H1 (cell line): ENCODE measurements around the gene SLC66A1. TPM values are rescaled to one million over a fixed set of nuclear protein-coding genes. Genes with fewer than 3 reads are reported as not detected.

ENCODE experiments used
- CTCF ChIA-PET: fragments of 300-600 bp; sonication (Branson Sonifier 250); formaldehyde crosslinking; loops from one replicate; lab custom pipeline; 2021; ENCODE audit not compliant: partially characterized antibody; lab: Charles Lee
- POLR2A ChIA-PET: fragments of 300-600 bp; sonication (Branson Sonifier 250); formaldehyde crosslinking; loops from one replicate; lab custom pipeline; 2021; ENCODE audit warnings: inconsistent platforms; ENCODE audit not compliant: partially characterized antibody; lab: Charles Lee
- DNase-seq, 2 experiments: peaks; one replicate each; pipeline versions ENCODE4 v3.0.0 to v3.0.0-alpha.2; 2010 to 2022; ENCODE audit warnings: low spot score in 2 of 2, low read depth in 1 of 2, mixed read lengths in 1 of 2
- FAIRE-seq: peaks from 2 replicates; lab custom pipeline; 2011; peaks lifted over from hg19 to GRCh38; lab: Jason Lieb, UNC
- H2AFZ ChIP-seq: 2 replicates; pipeline ENCODE4 v1.8.1; 2012; ENCODE audit warnings: low read length, inconsistent platforms
- H2AK5ac ChIP-seq: 2 replicates; pipeline ENCODE4 v1.6.1; 2013; ENCODE audit warnings: low read depth, low read length
- H2BK120ac ChIP-seq: replicated peaks from 2 replicates; pipeline ENCODE3; 2013; ENCODE audit warnings: low read depth, low read length, inconsistent platforms
- H2BK12ac ChIP-seq: 2 replicates; pipeline ENCODE4 v1.6.1; 2013; ENCODE audit warnings: low read depth, low read length
- H2BK15ac ChIP-seq: 2 replicates; pipeline ENCODE4 v1.6.1; 2013; ENCODE audit warnings: low read length
- H2BK20ac ChIP-seq: 2 replicates; pipeline ENCODE4 v1.6.1; 2013; ENCODE audit warnings: low read length
- H2BK5ac ChIP-seq: 2 replicates; pipeline ENCODE4 v1.6.1; 2013; ENCODE audit warnings: low read depth, low read length
- H3K14ac ChIP-seq: 2 replicates; pipeline ENCODE4 v1.6.1; 2013; ENCODE audit warnings: inconsistent platforms; ENCODE audit not compliant: insufficient read length
- H3K18ac ChIP-seq: 2 replicates; pipeline ENCODE4 v1.6.1; 2013; ENCODE audit warnings: low read length; ENCODE audit errors: extremely low read depth
- H3K23ac ChIP-seq: 2 replicates; pipeline ENCODE4 v1.6.1; 2013; ENCODE audit warnings: inconsistent platforms; ENCODE audit not compliant: insufficient read length
- H3K23me2 ChIP-seq: 2 replicates; pipeline ENCODE4 v1.6.1; 2013; ENCODE audit warnings: low read depth, low read length
- H3K27ac ChIP-seq: 2 replicates; pipeline ENCODE4 v1.6.1; 2011; ENCODE audit warnings: low read depth, low read length, inconsistent platforms
- H3K27me3 ChIP-seq, 4 experiments: replicated peaks in 1 of 4; 1 replicate in 1 of 4; 2 replicates in 3 of 4; pipeline versions ENCODE4 v1.6.1 to v1.8.1; 2011 to 2013; ENCODE audit warnings: low read length in 3 of 4, mild to moderate bottlenecking in 3 of 4, inconsistent platforms in 2 of 4, mixed read lengths in 2 of 4, moderate library complexity in 1 of 4; ENCODE audit not compliant: control insufficient read depth in 3 of 4, insufficient read depth in 3 of 4; ENCODE audit errors: extremely low read depth in 1 of 4
- H3K36me3 ChIP-seq, 4 experiments: 2 replicates each; pipeline versions ENCODE4 v1.6.1 to v1.8.1; 2011 to 2013; ENCODE audit warnings: mild to moderate bottlenecking in 4 of 4, low read length in 3 of 4, moderate library complexity in 2 of 4, control low read depth in 1 of 4, inconsistent platforms in 1 of 4; ENCODE audit not compliant: insufficient read depth in 4 of 4, control insufficient read depth in 2 of 4
- H3K4ac ChIP-seq: replicated peaks from 2 replicates; pipeline ENCODE3; 2013; ENCODE audit warnings: low read length, low read depth, mixed read lengths, inconsistent platforms; ENCODE audit not compliant: insufficient read length
- H3K4me1 ChIP-seq, 4 experiments: replicated peaks in 1 of 4; 1 replicate in 1 of 4; 2 replicates in 3 of 4; pipeline versions ENCODE4 v1.6.1 to v1.8.1; 2011 to 2013; ENCODE audit warnings: low read length in 3 of 4, inconsistent platforms in 2 of 4, mixed read lengths in 1 of 4; ENCODE audit not compliant: insufficient read depth in 4 of 4, control insufficient read depth in 3 of 4
- H3K4me2 ChIP-seq, 2 experiments: 2 replicates each; pipeline versions ENCODE4 v1.6.1 to v1.8.1; 2011 to 2013; ENCODE audit warnings: low read depth in 2 of 2, low read length in 2 of 2, control low read depth in 1 of 2, inconsistent platforms in 1 of 2, mild to moderate bottlenecking in 1 of 2; ENCODE audit not compliant: insufficient read depth in 1 of 2
- H3K4me3 ChIP-seq, 4 experiments: fragments of 200-600, 300-600 bp in 1 of 4; sonication (generic), shearing (Covaris generic), sonication (Bioruptor Twin) in 1 of 4; 2 replicates each; pipeline versions ENCODE4 v1.5.1 to v1.8.1; 2011 to 2016; ENCODE audit warnings: low read length in 4 of 4, low read depth in 3 of 4, control low read depth in 2 of 4, inconsistent platforms in 2 of 4, mild to moderate bottlenecking in 2 of 4, mixed read lengths in 1 of 4, moderate library complexity in 1 of 4; ENCODE audit not compliant: insufficient read depth in 2 of 4; ENCODE audit errors: extremely low read depth in 1 of 4
- H3K56ac ChIP-seq: replicated peaks from 2 replicates; pipeline ENCODE3; 2013; ENCODE audit warnings: low read depth, mild to moderate bottlenecking, mixed read lengths, low read length, inconsistent platforms; ENCODE audit not compliant: insufficient read length
- H3K79me1 ChIP-seq: 2 replicates; pipeline ENCODE4 v1.6.1; 2013; ENCODE audit warnings: low read depth, low read length, control low read depth
- H3K79me2 ChIP-seq, 2 experiments: 2 replicates each; pipeline versions ENCODE4 v1.6.1 to v1.8.1; 2012 to 2013; ENCODE audit warnings: low read length in 2 of 2, mild to moderate bottlenecking in 2 of 2, inconsistent platforms in 1 of 2; ENCODE audit not compliant: insufficient read depth in 2 of 2, control insufficient read depth in 1 of 2
- H3K9ac ChIP-seq, 4 experiments: replicated peaks in 1 of 4; 1 replicate in 1 of 4; 2 replicates in 3 of 4; pipeline versions ENCODE4 v1.6.1 to v1.8.1; 2011 to 2013; ENCODE audit warnings: low read depth in 3 of 4, low read length in 3 of 4, control low read depth in 2 of 4, mild to moderate bottlenecking in 2 of 4, moderate library complexity in 2 of 4, inconsistent platforms in 1 of 4; ENCODE audit errors: extremely low read depth in 1 of 4
- H3K9me3 ChIP-seq, 2 experiments: 2 replicates each; pipeline versions ENCODE4 v1.6.1 to v1.8.1; 2012 to 2013; ENCODE audit warnings: mild to moderate bottlenecking in 2 of 2, moderate library complexity in 2 of 2, control low read depth in 1 of 2, inconsistent platforms in 1 of 2, low read depth in 1 of 2, low read length in 1 of 2, mixed read lengths in 1 of 2; ENCODE audit not compliant: insufficient read depth in 2 of 2
- H4K20me1 ChIP-seq, 2 experiments: replicated peaks in 1 of 2; 2 replicates each; pipeline versions ENCODE3 to v1.8.1; 2011 to 2013; ENCODE audit warnings: inconsistent platforms in 2 of 2, low read length in 2 of 2, mild to moderate bottlenecking in 1 of 2; ENCODE audit not compliant: insufficient read depth in 2 of 2, control insufficient read depth in 1 of 2
- H4K5ac ChIP-seq: 2 replicates; pipeline ENCODE4 v1.6.1; 2013; ENCODE audit warnings: low read length, low read depth, mixed read lengths, inconsistent platforms; ENCODE audit not compliant: insufficient read length
- H4K8ac ChIP-seq: 2 replicates; pipeline ENCODE4 v1.8.0; 2013; ENCODE audit warnings: mild to moderate bottlenecking, moderate library complexity, low read length, inconsistent platforms; ENCODE audit not compliant: insufficient read depth; ENCODE audit errors: extremely low read depth
- H4K91ac ChIP-seq: replicated peaks from 2 replicates; pipeline ENCODE3; 2013; ENCODE audit warnings: low read length, mixed read lengths, inconsistent platforms; ENCODE audit not compliant: insufficient read length
- GTF2F1 ChIP-seq: IDR thresholded peaks from 2 replicates; pipeline ENCODE4 v1.6.1; 2012; ENCODE audit warnings: low read depth, low read length, improper control_type of control experiment, borderline replicate concordance
- HDAC2 ChIP-seq, 2 experiments: fragments of 300-600 bp in 1 of 2; sonication (generic) in 1 of 2; IDR thresholded peaks; 2 replicates each; pipeline ENCODE4 v1.6.1; 2011 to 2012; ENCODE audit warnings: low read depth in 2 of 2, low read length in 2 of 2, mild to moderate bottlenecking in 2 of 2, moderate library complexity in 2 of 2, borderline replicate concordance in 1 of 2, inconsistent platforms in 1 of 2
- JUND ChIP-seq: IDR thresholded peaks from 2 replicates; pipeline ENCODE4 v1.6.1; 2011; ENCODE audit warnings: mild to moderate bottlenecking, improper control_type of control experiment, low read length
- POLR2A ChIP-seq, 2 experiments: IDR thresholded peaks; 1 replicate in 1 of 2; 2 replicates in 1 of 2; pipeline ENCODE4 v1.6.1; 2011; ENCODE audit warnings: low read depth in 2 of 2, low read length in 2 of 2, mild to moderate bottlenecking in 2 of 2; ENCODE audit errors: control extremely low read depth in 1 of 2
- RBBP5 ChIP-seq: IDR thresholded peaks from 2 replicates; pipeline ENCODE4 v1.7.1; 2012; ENCODE audit warnings: low read depth, mild to moderate bottlenecking, inconsistent platforms, low read length, moderate library complexity, borderline replicate concordance
- SIRT6 ChIP-seq: IDR thresholded peaks from one replicate; pipeline ENCODE4 v1.7.1; 2012; ENCODE audit warnings: low read length, inconsistent platforms
- WGBS, 2 experiments: shearing (Covaris generic) in 1 of 2; methylation state at CpG; one replicate each; pipeline versions ENCODE4 v1.1.6 to v1.1.7; 2013 to 2015; ENCODE audit warnings: low lambda C conversion rate in 2 of 2, mixed read lengths in 2 of 2, inconsistent platforms in 1 of 2, low coverage in 1 of 2, missing lambda C conversion rate in 1 of 2; ENCODE audit not compliant: insufficient replicate concordance in 2 of 2, insufficient coverage in 1 of 2, insufficient read length in 1 of 2; ENCODE audit errors: extremely low coverage in 1 of 2, missing lambda C conversion rate in 1 of 2; 5-methylcytosine and 5-hydroxymethylcytosine counted together
- polyA plus RNA-seq, 7 experiments: library from polyadenylated mRNA; depleted of rRNA in 3 of 7; stranded (reverse) in 5 of 7; unstranded in 2 of 7; fragments of >200 nt in 5 of 7; fragments of 200-250 nt in 2 of 7; gene quantifications; 1 replicate in 5 of 7; 2 replicates in 1 of 7; 4 replicates in 1 of 7; pipeline versions ENCODE4 v1.2.1 to v1.2.3, GENCODE V29; 2011 to 2013; ENCODE audit warnings: missing spikeins in 2 of 7, mixed read lengths in 2 of 7
- total RNA-seq: library from RNA; stranded (reverse); fragmentation: NEBNext Ultra II Directional; extraction: Animal tissue kit (Norgen Biotek cat#: 25700); gene quantifications from 2 replicates; pipeline ENCODE4 v1.2.1, GENCODE V29; 2021

Gene SLC66A1
- total and polyA plus RNA-seq, 2 of the 8 experiments (the other 6 are each of a cell fraction or from before 2014, with no cell fraction given), result 16.8 to 27.9 TPM

DNA sequence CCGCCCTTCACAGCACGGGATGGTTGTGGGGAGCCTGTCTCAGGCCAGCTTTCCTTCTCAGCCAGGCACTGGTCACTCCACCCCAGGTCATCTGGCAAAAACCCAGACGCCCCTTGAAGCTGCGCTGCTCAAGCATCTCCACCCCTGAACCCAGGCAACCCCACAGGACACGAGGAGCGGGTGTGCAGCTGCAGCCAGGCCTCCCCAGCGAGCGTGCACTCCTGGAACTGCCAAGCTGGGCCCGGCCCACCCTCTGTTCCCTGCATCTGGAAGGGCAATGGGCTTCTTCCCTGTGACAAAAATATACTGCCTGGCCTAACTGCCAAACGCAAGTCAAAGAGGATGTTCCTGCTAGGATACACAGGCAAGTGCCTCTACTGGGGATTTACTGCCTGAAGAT is 39.7 kb downstream of the SLC66A1 start:
- Histone ChIP-seq H3K79me1 (no peaks in the 10 kb centered on the region; the same call in none of the 2 replicates), H3K14ac (no peak overlapping the region), H2BK12ac (no peak overlapping the region), H4K8ac (no peak overlapping the region), H3K4me3 (no peak overlapping the region), H3K23ac (no peak overlapping the region), H3K9ac (no peak overlapping the region), H3K4ac (no peak overlapping the region), H3K36me3 (peaks cover 3 to 31% (median 18%) of the 10 kb centered on the region in 4 experiments; a peak in 6 of 8 replicates), H4K5ac (no peak overlapping the region), H3K4me1 (peaks cover 8 to 24% (median 17%) of the 10 kb centered on the region in 4 experiments), H2BK20ac (no peak overlapping the region), H3K79me2 (no peaks in the 10 kb centered on the region), H3K27ac (no peak overlapping the region), H4K20me1 (peaks cover 4 to 11% of the 10 kb centered on the region in 2 experiments), H2BK5ac (no peak overlapping the region), H2AFZ (no peak overlapping the region), H3K23me2 (no peaks in the 10 kb centered on the region), H2AK5ac (no peak overlapping the region), H3K18ac (no peak overlapping the region; the same call in 1 of the 2 replicates), H4K91ac (no peak overlapping the region), H3K4me2 (no peak overlapping the region), H3K56ac (no peak overlapping the region), H2BK120ac (no peak overlapping the region), H3K9me3 (no peaks in the 10 kb centered on the region), H3K27me3 (no peaks in the 10 kb centered on the region), H2BK15ac (no peak overlapping the region)
- POLR2A ChIA-PET, result interaction anchor here (1.1 to 1.2 kb wide), 2 partner anchors 21 to 130 kb away, joined by 3 to 4 read pairs; no protein-coding TSS in a partner anchor
- DNase-seq, result no peak
- CTCF ChIA-PET, result interaction anchor here (0.5 to 5.3 kb wide), 6 partner anchors 9 to 233 kb away, joined by 3 to 72 read pairs (median 4); no protein-coding TSS in a partner anchor
- no peak for FAIRE-seq
- WGBS, 2 experiments, result 91% methylated on average over 10 of the region's 10 CpGs; no CpG with 5 or more reads in 1 of the 2 experiments
- TF ChIP-seq HDAC2 (IDR thresholded peaks at IDR 0.05; ENCODE audit: borderline replicate concordance in 1 of 2, low read depth in 2 of 2, low read length in 2 of 2), result no peak
- TF ChIP-seq SIRT6, result no peak
- TF ChIP-seq RBBP5, result no peak
- no peak for TF ChIP-seq GTF2F1
- TF ChIP-seq POLR2A (IDR thresholded peaks at IDR 0.05; ENCODE audit: control extremely low read depth in 1 of 2, low read depth in 2 of 2, low read length in 2 of 2), result no peak
- no peak for TF ChIP-seq JUND
